Stimulated activated CD8-positive, alpha-beta memory T cell treated with anti-CD3 and anti-CD28 coated beads, Interleukin-15, amount 100 ng/mL, for 24 hours (primary cell): ENCODE results near the gene THRB.
"Not testable (repeated sequence)": the region's sequence is repeated elsewhere in the genome, so short reads cannot be mapped to it uniquely, and the experiment has no call there.

Source experiments
- DNase-seq: peaks from one replicate; pipeline ENCODE4 v3.0.0-alpha.2; 2020; ENCODE audit warnings: low read depth

THRB gene

GRCh38 chr3:24446032-24446431, 48.6 kb downstream of the THRB start:
- DNase-seq: no peak

GRCh38 chr3:24443476-24443875, 51.2 kb downstream of the THRB start:
- DNase-seq: no peak

GRCh38 chr3:24440760-24441464, 53.7 kb downstream of the THRB start:
- DNase-seq: no peak

- no peak for DNase-seq
Observed at GRCh38 chr3:24439021-24439420, 55.6 kb downstream of the THRB start.

GRCh38 chr3:24437326-24437725, 57.3 kb downstream of the THRB start:
- DNase-seq: no peak

- no peak for DNase-seq
Observed at GRCh38 chr3:24435584-24435983, 59.1 kb downstream of the THRB start.

GRCh38 chr3:24434651-24435050, 60.0 kb downstream of the THRB start:
- no peak for DNase-seq

- DNase-seq: no peak
Observed at GRCh38 chr3:24433838-24434591, 60.6 kb downstream of the THRB start.

GRCh38 chr3:24432989-24433388, 61.7 kb downstream of the THRB start:
- DNase-seq: no peak

- DNase-seq: no peak
Observed at GRCh38 chr3:24428481-24428880, 66.2 kb downstream of the THRB start.

- DNase-seq: no peak
Observed at GRCh38 chr3:24426896-24427295, 67.8 kb downstream of the THRB start.

- DNase-seq: not testable (repeated sequence)
Observed at GRCh38 chr3:24420829-24421228, 73.8 kb downstream of the THRB start.

GRCh38 chr3:24420224-24420623, 74.4 kb downstream of the THRB start:
- no peak for DNase-seq

GRCh38 chr3:24419067-24419791, 75.4 kb downstream of the THRB start:
- no peak for DNase-seq

GRCh38 chr3:24417730-24418129, 76.9 kb downstream of the THRB start:
- no peak for DNase-seq

GRCh38 chr3:24416224-24416623, 78.4 kb downstream of the THRB start:
- no peak for DNase-seq

- no peak for DNase-seq
Observed at GRCh38 chr3:24415824-24416223, 78.8 kb downstream of the THRB start.

GRCh38 chr3:24413662-24414061, 81.0 kb downstream of the THRB start:
- not testable (repeated sequence) for DNase-seq

GRCh38 chr3:24410860-24411259, 83.8 kb downstream of the THRB start:
- no peak for DNase-seq

- no peak for DNase-seq
Observed at GRCh38 chr3:24407980-24408680, 86.5 kb downstream of the THRB start.

GRCh38 chr3:24406900-24407299, 87.8 kb downstream of the THRB start:
- DNase-seq: no peak

- no peak for DNase-seq
Observed at GRCh38 chr3:24405057-24405456, 89.6 kb downstream of the THRB start.
